ENCODE data around the gene PACRG.

The PACRG gene

DNA sequence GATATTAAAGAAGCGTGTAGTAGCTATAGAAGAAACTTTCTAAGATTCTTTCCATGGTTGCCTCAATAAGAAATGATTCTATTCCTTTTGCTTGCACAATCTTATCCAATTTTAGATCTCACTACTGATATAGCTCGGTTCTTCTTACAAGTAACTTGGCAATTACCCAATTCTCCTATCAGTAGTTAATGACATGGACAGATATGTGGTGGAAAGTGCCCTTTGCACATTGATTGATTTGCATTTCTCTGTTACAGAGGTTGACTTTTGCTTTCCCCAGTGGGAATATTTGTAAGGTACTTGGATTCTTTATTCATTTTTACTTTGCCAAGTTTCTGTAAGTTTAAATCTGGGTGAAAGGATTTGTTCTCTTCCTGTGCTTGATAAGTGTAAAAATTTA is 593.0 kb downstream of the PACRG start:
- Histone ChIP-seq H3K4me1 (ENCODE audit: insufficient read depth, poor library complexity, severe bottlenecking) (no peaks in the 10 kb centered on the region), H3K4me3 (ENCODE audit: severe bottlenecking) (no peak overlapping the region), H3K9me3 (ENCODE audit: severe bottlenecking) (no peaks in the 10 kb centered on the region), H3K27ac (ENCODE audit: poor library complexity, severe bottlenecking) (no peak overlapping the region), H3K27me3 (ENCODE audit: insufficient read depth, poor library complexity, severe bottlenecking) (no peaks in the 10 kb centered on the region), H3K36me3 (ENCODE audit: low read depth) (no peaks in the 10 kb centered on the region)
- DNase-seq (ENCODE audit: low spot score), result no peak
- no peak for ATAC-seq (ENCODE audit: low read depth)
- TF ChIP-seq, protein P1, sequence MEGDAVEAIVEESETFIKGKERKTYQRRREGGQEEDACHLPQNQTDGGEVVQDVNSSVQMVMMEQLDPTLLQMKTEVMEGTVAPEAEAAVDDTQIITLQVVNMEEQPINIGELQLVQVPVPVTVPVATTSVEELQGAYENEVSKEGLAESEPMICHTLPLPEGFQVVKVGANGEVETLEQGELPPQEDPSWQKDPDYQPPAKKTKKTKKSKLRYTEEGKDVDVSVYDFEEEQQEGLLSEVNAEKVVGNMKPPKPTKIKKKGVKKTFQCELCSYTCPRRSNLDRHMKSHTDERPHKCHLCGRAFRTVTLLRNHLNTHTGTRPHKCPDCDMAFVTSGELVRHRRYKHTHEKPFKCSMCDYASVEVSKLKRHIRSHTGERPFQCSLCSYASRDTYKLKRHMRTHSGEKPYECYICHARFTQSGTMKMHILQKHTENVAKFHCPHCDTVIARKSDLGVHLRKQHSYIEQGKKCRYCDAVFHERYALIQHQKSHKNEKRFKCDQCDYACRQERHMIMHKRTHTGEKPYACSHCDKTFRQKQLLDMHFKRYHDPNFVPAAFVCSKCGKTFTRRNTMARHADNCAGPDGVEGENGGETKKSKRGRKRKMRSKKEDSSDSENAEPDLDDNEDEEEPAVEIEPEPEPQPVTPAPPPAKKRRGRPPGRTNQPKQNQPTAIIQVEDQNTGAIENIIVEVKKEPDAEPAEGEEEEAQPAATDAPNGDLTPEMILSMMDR (IDR thresholded peaks at IDR 0.05; ENCODE audit: poor library complexity, severe bottlenecking), result no peak

- Histone ChIP-seq H3K9me3 (ENCODE audit: severe bottlenecking) (no peaks in the 10 kb centered on the region), H3K4me1 (ENCODE audit: insufficient read depth, poor library complexity, severe bottlenecking) (no peaks in the 10 kb centered on the region), H3K36me3 (ENCODE audit: low read depth) (no peaks in the 10 kb centered on the region), H3K27ac (ENCODE audit: poor library complexity, severe bottlenecking) (no peak overlapping the region), H3K4me3 (ENCODE audit: severe bottlenecking) (no peak overlapping the region), H3K27me3 (ENCODE audit: insufficient read depth, poor library complexity, severe bottlenecking) (no peaks in the 10 kb centered on the region)
- DNase-seq (ENCODE audit: low spot score), result no peak
- no peak for ATAC-seq (ENCODE audit: low read depth)
- TF ChIP-seq, protein P1 (IDR thresholded peaks at IDR 0.05; ENCODE audit: poor library complexity, severe bottlenecking), result no peak
Measured at GRCh38 chr6:163321717-163322116, 593.9 kb downstream of the PACRG start.

DNA sequence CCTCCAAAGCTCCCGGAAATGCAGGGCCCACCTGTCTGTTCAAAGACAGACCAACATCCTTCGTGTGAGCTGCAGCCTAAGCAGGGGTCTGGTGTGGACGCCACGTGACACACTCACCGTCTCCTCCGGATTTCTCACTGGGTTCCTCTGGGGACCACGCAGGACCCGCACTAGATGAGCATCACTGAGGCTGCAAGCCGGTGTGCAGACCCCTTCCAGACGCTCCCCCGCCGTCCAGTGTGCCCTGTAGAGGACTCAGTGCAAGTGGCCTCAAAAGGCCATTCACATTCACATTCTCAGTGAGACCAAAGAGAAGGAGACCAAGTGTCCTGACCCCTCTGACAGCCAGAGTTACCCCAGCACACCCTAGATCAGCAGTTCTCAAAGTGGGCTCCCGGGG is 595.5 kb downstream of the PACRG start:
- TF ChIP-seq, protein P1 (IDR thresholded peaks at IDR 0.05; ENCODE audit: poor library complexity, severe bottlenecking), result no peak
- no peak overlapping the region for H3K4me3 ChIP-seq (ENCODE audit: severe bottlenecking)
- ATAC-seq (ENCODE audit: low read depth), result no peak
- H3K9me3 ChIP-seq (ENCODE audit: severe bottlenecking), result no peaks in the 10 kb centered on the region
- no peaks in the 10 kb centered on the region for H3K27me3 ChIP-seq (ENCODE audit: insufficient read depth, poor library complexity, severe bottlenecking)
- DNase-seq (ENCODE audit: low spot score), result no peak
- H3K27ac ChIP-seq (ENCODE audit: poor library complexity, severe bottlenecking), result no peak overlapping the region
- no peaks in the 10 kb centered on the region for H3K4me1 ChIP-seq (ENCODE audit: insufficient read depth, poor library complexity, severe bottlenecking)
- H3K36me3 ChIP-seq (ENCODE audit: low read depth), result no peaks in the 10 kb centered on the region

DNA sequence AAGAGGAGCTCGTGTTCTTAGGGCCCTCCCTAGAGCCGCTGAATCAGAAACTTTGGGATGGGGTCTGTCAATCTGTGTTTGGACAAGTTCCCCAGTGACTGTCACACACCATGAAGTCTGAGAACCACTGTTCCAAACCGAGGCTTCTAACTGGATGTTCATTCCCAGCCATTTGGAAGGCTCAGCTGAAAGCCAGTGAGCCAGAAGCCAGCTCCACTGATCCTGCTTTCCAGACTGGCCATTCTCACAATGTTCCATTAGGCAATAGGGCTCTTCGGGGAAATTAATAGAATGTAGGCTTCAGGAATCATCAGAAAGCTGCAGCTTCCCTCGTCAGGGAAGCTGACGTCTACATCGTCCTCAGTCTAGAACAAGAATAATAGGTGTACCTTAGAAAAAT is 595.9 kb downstream of the PACRG start:
- no peaks in the 10 kb centered on the region for H3K4me1 ChIP-seq (ENCODE audit: insufficient read depth, poor library complexity, severe bottlenecking)
- no peak overlapping the region for H3K27ac ChIP-seq (ENCODE audit: poor library complexity, severe bottlenecking)
- no peaks in the 10 kb centered on the region for H3K27me3 ChIP-seq (ENCODE audit: insufficient read depth, poor library complexity, severe bottlenecking)
- H3K9me3 ChIP-seq (ENCODE audit: severe bottlenecking), result no peaks in the 10 kb centered on the region
- ATAC-seq (ENCODE audit: low read depth) (no peak), DNase-seq (ENCODE audit: low spot score) (no peak)
- no peaks in the 10 kb centered on the region for H3K36me3 ChIP-seq (ENCODE audit: low read depth)
- TF ChIP-seq, protein P1 (IDR thresholded peaks at IDR 0.05; ENCODE audit: poor library complexity, severe bottlenecking), result no peak
- H3K4me3 ChIP-seq (ENCODE audit: severe bottlenecking), result no peak overlapping the region

- DNase-seq (ENCODE audit: low spot score) (no peak), ATAC-seq (ENCODE audit: low read depth) (no peak)
- TF ChIP-seq, protein P1 (IDR thresholded peaks at IDR 0.05; ENCODE audit: poor library complexity, severe bottlenecking), result no peak
Measured at GRCh38 chr6:163324326-163324687, 596.5 kb downstream of the PACRG start.

More at GRCh38 chr6:163324326-163324687, 596.5 kb downstream of the PACRG start:
- H3K9me3 ChIP-seq (ENCODE audit: severe bottlenecking), result no peaks in the 10 kb centered on the region
- no peaks in the 10 kb centered on the region for H3K27me3 ChIP-seq (ENCODE audit: insufficient read depth, poor library complexity, severe bottlenecking)
- no peak overlapping the region for H3K27ac ChIP-seq (ENCODE audit: poor library complexity, severe bottlenecking)
- no peaks in the 10 kb centered on the region for H3K4me1 ChIP-seq (ENCODE audit: insufficient read depth, poor library complexity, severe bottlenecking)
- no peaks in the 10 kb centered on the region for H3K36me3 ChIP-seq (ENCODE audit: low read depth)
- no peak overlapping the region for H3K4me3 ChIP-seq (ENCODE audit: severe bottlenecking)
